GM12875 (cell line): ENCODE data around the gene ASAP3.

Experiments
- H3K4me3 ChIP-seq: one replicate; pipeline ENCODE4 v1.5.1; 2011; ENCODE audit warnings: low read depth, low read length, control low read depth
- TF ChIP-seq, protein P1 (sequence below): IDR thresholded peaks from 2 replicates; pipeline ENCODE4 v1.5.1; 2011; ENCODE audit warnings: low read depth, mild to moderate bottlenecking, control low read depth, inconsistent platforms, low read length, moderate library complexity, borderline replicate concordance; ENCODE audit not compliant: insufficient read depth

Gene ASAP3

DNA sequence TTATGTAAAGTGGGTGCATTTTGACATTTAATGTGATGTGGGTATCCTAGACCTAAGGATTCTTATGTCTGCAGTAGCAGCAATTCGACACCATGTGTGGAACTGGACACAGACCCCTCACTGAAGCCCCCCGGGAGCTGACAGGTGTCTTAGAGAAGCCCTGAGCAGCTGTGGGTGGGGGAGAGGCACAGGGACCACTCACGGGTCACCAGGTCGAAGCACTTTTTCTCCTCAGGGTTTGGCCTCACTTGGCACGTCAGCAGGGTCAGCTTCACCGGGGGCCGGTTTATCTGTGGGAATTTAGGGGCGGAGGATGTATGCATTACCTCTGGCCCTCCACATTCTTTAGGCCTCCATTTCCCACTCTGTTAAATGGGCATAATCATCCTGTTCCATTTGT is 45.4 kb downstream of the ASAP3 start:
- TF ChIP-seq, protein P1, sequence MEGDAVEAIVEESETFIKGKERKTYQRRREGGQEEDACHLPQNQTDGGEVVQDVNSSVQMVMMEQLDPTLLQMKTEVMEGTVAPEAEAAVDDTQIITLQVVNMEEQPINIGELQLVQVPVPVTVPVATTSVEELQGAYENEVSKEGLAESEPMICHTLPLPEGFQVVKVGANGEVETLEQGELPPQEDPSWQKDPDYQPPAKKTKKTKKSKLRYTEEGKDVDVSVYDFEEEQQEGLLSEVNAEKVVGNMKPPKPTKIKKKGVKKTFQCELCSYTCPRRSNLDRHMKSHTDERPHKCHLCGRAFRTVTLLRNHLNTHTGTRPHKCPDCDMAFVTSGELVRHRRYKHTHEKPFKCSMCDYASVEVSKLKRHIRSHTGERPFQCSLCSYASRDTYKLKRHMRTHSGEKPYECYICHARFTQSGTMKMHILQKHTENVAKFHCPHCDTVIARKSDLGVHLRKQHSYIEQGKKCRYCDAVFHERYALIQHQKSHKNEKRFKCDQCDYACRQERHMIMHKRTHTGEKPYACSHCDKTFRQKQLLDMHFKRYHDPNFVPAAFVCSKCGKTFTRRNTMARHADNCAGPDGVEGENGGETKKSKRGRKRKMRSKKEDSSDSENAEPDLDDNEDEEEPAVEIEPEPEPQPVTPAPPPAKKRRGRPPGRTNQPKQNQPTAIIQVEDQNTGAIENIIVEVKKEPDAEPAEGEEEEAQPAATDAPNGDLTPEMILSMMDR: no peak
- no peak overlapping the region for H3K4me3 ChIP-seq

DNA sequence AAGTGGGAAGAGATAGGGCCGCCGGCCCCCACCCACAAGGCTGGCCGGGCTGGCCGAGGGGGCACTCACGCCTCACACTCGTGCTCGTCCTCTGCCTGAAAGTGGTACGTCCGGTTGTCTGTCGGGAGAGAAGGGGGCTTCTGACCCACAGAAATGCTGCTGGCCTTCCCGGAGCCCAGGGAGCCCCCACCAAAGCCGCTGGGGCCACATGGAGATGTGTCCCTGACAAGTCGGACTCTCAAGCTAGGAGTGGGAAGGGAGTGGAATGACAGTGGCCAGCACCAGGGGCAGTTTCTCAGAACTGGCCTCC is 46.7 kb downstream of the ASAP3 start:
- TF ChIP-seq, protein P1: no peak
- H3K4me3 ChIP-seq: no peak overlapping the region

DNA sequence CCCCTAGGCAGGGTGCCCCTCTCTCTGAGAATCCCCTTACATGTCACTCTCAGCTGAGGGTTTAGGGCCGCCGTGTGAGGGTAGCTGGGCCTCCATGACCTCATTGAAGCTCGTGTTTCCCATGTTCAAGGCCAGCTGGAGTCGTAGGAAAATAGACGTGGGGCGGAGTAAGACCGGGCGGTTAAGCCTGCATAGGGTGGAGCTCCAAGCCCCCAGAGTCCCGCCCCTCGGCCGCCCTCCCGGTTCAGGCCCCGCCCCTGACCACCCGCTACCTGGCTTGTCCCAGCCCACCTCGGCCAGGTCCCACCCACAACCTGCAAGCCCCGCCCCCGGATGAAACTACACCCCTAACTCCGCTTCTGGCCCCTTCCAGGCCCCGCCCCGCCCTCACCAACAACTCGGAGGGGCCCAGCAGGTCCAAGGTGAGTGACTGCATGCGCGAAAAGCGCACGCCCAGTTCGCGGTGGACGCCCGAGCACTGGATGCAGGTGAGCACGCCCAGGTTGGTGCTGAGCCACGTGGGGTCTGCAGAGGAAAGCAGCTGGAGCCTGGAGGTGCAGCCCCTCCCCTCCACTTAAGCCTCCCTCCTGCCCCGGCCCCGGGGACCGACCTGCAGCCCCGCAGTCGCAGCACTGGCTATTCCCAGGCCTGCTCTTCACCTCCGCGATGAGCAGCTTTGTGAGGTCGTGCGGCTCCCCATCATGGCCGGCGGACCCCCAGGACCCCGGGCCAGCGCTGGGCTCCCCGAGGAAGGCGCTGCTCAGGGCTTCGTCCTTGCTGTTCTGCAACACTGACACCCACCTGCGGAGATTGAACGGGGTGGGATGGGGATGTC is 47.2 kb downstream of the ASAP3 start:
- TF ChIP-seq, protein P1: no peak
- no peak overlapping the region for H3K4me3 ChIP-seq

DNA sequence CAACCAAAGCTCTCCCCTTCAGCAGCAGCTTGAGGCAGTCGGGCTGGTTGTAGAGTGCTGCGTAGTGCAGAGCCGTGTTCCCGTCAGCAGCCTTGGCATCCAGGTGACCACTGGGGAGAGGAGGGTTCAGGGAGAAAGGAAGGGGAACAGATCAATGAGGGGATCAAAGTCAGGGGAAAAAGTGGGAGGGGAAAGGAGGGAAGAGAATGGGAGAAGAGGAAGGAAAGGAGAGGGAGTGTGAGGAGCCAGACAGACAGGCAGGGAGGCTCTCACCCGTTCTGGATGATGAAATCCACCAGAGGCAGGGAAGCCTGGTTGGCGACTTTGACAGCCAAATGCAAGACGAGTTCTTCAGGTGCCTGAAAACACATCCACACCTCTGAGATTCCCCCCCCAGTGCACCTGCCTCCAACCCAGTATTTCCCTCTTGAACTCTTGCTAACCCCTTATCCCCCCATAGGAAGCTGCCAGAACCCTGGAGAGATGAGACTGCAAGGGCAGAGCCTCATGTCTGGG is 49.7 kb downstream of the ASAP3 start:
- H3K4me3 ChIP-seq: no peak overlapping the region
- TF ChIP-seq, protein P1: no peak

DNA sequence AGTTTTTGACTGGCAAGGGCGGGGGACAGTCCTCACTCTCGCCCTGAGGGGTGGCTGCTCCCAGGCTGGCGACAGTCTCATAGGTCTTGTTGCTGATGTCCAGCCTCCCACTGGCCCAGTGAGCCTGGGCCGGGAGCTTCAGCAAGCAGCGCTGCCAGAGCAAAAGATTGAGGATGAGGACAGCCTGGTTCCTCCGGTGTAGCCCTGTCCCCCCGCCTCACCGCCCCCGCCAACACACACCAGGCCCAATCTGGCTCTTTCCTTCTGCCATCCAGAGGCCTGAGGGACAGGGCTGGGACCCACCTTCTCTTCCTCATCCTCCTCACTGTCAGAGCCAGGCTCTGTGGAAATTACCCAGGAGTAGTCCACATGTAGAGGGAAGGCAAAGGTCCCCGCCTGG is 50.9 kb downstream of the ASAP3 start:
- no peak overlapping the region for H3K4me3 ChIP-seq
- TF ChIP-seq, protein P1: no peak

DNA sequence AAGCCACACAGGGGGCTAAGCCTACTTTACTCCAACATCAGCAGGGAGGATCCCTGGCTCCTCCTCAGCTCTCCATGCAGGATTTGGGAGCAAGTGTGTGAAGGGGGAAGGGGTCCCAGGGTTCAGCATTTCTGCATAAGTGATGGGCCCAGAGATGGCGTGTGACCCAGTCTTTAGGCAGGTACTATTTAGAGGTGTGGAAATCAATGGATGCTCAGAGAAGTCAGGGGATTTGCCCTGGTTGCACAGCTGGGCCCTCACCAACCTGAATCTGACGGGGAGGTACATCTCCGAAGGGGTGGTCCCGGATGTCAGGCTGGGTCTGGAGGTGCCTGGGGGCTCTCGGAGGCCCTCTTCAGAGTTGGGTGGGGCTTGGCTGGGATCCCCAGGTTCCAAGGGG is 52.5 kb downstream of the ASAP3 start:
- TF ChIP-seq, protein P1: no peak
- no peak overlapping the region for H3K4me3 ChIP-seq

DNA sequence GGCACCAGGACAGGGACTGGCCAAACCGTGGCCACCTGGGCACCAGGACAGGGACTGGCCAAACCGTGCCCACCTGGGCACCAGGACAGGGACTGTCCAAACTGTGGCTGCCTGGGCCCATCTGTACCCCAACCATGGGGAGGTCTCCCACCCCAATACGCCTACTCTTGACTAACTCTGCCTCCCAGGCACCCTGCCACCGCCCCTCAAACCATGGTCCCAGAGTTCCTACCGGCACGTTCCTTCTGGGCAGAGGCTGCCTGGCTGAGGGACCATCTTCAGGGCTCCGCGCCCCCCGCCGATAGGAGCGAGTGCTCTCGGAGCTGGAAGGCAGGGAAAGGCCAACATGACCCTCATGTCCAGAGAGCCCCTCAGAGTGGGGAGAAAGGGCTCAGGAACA is 53.2 kb downstream of the ASAP3 start:
- TF ChIP-seq, protein P1: no peak
- no peak overlapping the region for H3K4me3 ChIP-seq
